Breast epithelium (tissue), 4 donors: ENCODE measurements around the gene YES1. TPM values are rescaled to one million over a fixed set of nuclear protein-coding genes. Genes with fewer than 3 reads are reported as not detected.

Experiments used
- DNase-seq, 2 donors: peaks; one replicate each; pipeline ENCODE4 v3.0.0-alpha.2; 2019; ENCODE audit warnings: low spot score in 2 of 2
- H3K27ac ChIP-seq, 2 donors: fragments of 200-600 bp; sonication (generic) in 1 of 2; one replicate each; pipeline ENCODE4 v1.5.1; 2016 to 2019; ENCODE audit warnings: mild to moderate bottlenecking in 1 of 2
- H3K27me3 ChIP-seq, 2 donors: fragments of 200-600 bp; sonication (generic) in 1 of 2; one replicate each; pipeline versions ENCODE4 v1.5.1 to v1.6.0; 2017 to 2019; ENCODE audit warnings: control low read depth in 1 of 2, mild to moderate bottlenecking in 1 of 2
- H3K36me3 ChIP-seq: fragments of 200-600 bp; one replicate; pipeline ENCODE4 v1.5.1; 2019
- H3K4me1 ChIP-seq, 2 donors: fragments of 200-600 bp; sonication (generic); one replicate each; pipeline ENCODE4 v1.5.1; 2016 to 2019; ENCODE audit warnings: control low read depth in 1 of 2
- H3K4me3 ChIP-seq, 3 donors: fragments of 200-600 bp; sonication (generic); 1 replicate in 2 of 3; 2 replicates in 1 of 3; pipeline ENCODE4 v1.5.1; 2016 to 2019; ENCODE audit warnings: mild to moderate bottlenecking in 3 of 3, moderate library complexity in 2 of 3
- H3K9me3 ChIP-seq, 2 donors: fragments of 200-600 bp; sonication (generic) in 1 of 2; one replicate each; pipeline ENCODE4 v1.5.1; 2016 to 2019; ENCODE audit warnings: control low read depth in 1 of 2
- CTCF ChIP-seq, 3 donors: fragments of 450-650 bp; IDR thresholded peaks; one replicate each; pipeline ENCODE4 v1.5.1; 2016 to 2017; ENCODE audit warnings: antibody characterized with exemption in 3 of 3, mild to moderate bottlenecking in 3 of 3, moderate library complexity in 3 of 3
- POLR2A ChIP-seq: fragments of 450-650 bp; IDR thresholded peaks from one replicate; pipeline ENCODE4 v1.6.1; 2016; ENCODE audit warnings: antibody characterized with exemption, mild to moderate bottlenecking, moderate library complexity
- POLR2AphosphoS5 ChIP-seq, 3 donors: sonication (generic); formaldehyde crosslinking; IDR thresholded peaks; one replicate each; pipeline ENCODE4 v1.6.1; 2017; ENCODE audit warnings: antibody characterized with exemption in 3 of 3
- intact Hi-C: fragments of 100-400 bp; cut with DNase I; formaldehyde crosslinking; loops from one replicate; pipeline ENCODE4 v1.15.1; 2023; ENCODE audit warnings: low total_unique reads
- total RNA-seq, 3 donors: library from RNA; depleted of rRNA; stranded (reverse); fragments of >200 nt; gene quantifications; one replicate each; pipeline ENCODE4 v1.1.0, GENCODE V29; 2016

Gene YES1
- total RNA-seq, 3 donors from 2014 or later = 108 to 150 (median 136) TPM

GRCh38 chr18:708096-708495 is 103.9 kb downstream of the YES1 start:
- H3K4me1 ChIP-seq = peaks cover 0 to 7% of the 10 kb centered on the region in 2 donors
- TF ChIP-seq POLR2A (no peak), CTCF (IDR thresholded peaks at IDR 0.05) (no peak), POLR2AphosphoS5 (IDR thresholded peaks at IDR 0.05) (no peak)
- intact Hi-C loops = no loop called here
- H3K36me3 ChIP-seq = no peaks in the 10 kb centered on the region
- H3K27ac ChIP-seq = no peak overlapping the region
- no peak for DNase-seq
- H3K9me3 ChIP-seq = no peaks in the 10 kb centered on the region
- H3K27me3 ChIP-seq = no peaks in the 10 kb centered on the region
- H3K4me3 ChIP-seq = no peak overlapping the region

GRCh38 chr18:706405-706804 is 105.6 kb downstream of the YES1 start:
- Histone ChIP-seq H3K27me3 (no peaks in the 10 kb centered on the region), H3K4me3 (no peak overlapping the region), H3K36me3 (no peaks in the 10 kb centered on the region), H3K4me1 (peaks cover 0 to 7% of the 10 kb centered on the region in 2 donors), H3K9me3 (no peaks in the 10 kb centered on the region), H3K27ac (no peak overlapping the region)
- no peak for DNase-seq
- intact Hi-C loops = no loop called here
- TF ChIP-seq CTCF (IDR thresholded peaks at IDR 0.05) (no peak), POLR2AphosphoS5 (IDR thresholded peaks at IDR 0.05) (no peak), POLR2A (no peak)

GRCh38 chr18:703213-703967 is 108.7 kb downstream of the YES1 start:
- H3K9me3 ChIP-seq = no peaks in the 10 kb centered on the region
- TF ChIP-seq CTCF (IDR thresholded peaks at IDR 0.05) = no peak
- TF ChIP-seq POLR2AphosphoS5 (IDR thresholded peaks at IDR 0.05) = no peak
- TF ChIP-seq POLR2A = no peak
- H3K27ac ChIP-seq = peak overlapping the region; percentile 81 to 84
- DNase-seq = no peak
- no peaks in the 10 kb centered on the region for H3K27me3 ChIP-seq
- H3K36me3 ChIP-seq = no peaks in the 10 kb centered on the region
- intact Hi-C loops = no loop called here
- no peaks in the 10 kb centered on the region for H3K4me1 ChIP-seq
- no peak overlapping the region for H3K4me3 ChIP-seq

GRCh38 chr18:697800-698199 is 114.2 kb downstream of the YES1 start:
- intact Hi-C loops = no loop called here
- no peak for DNase-seq
- H3K4me1 ChIP-seq = no peaks in the 10 kb centered on the region
- H3K4me3 ChIP-seq = no peak overlapping the region
- no peaks in the 10 kb centered on the region for H3K9me3 ChIP-seq
- no peak overlapping the region for H3K27ac ChIP-seq
- TF ChIP-seq POLR2A (no peak), POLR2AphosphoS5 (IDR thresholded peaks at IDR 0.05) (no peak), CTCF (IDR thresholded peaks at IDR 0.05) (no peak)
- H3K36me3 ChIP-seq = no peaks in the 10 kb centered on the region
- no peaks in the 10 kb centered on the region for H3K27me3 ChIP-seq

GRCh38 chr18:697012-697411 is 115.0 kb downstream of the YES1 start:
- DNase-seq = no peak

More at GRCh38 chr18:697012-697411, 115.0 kb downstream of the YES1 start:
- Histone ChIP-seq H3K9me3 (no peaks in the 10 kb centered on the region), H3K4me3 (no peak overlapping the region), H3K36me3 (no peaks in the 10 kb centered on the region), H3K27me3 (no peaks in the 10 kb centered on the region), H3K27ac (no peak overlapping the region), H3K4me1 (no peaks in the 10 kb centered on the region)
- intact Hi-C loops = no loop called here
- no peak for TF ChIP-seq POLR2A
- TF ChIP-seq POLR2AphosphoS5 (IDR thresholded peaks at IDR 0.05) = no peak
- no peak for TF ChIP-seq CTCF (IDR thresholded peaks at IDR 0.05)
